IPS DF 6.9 (cell line): Measurements from ENCODE around the gene PRSS33.

Experiments
- DNase-seq: peaks from one replicate; pipeline ENCODE4 v3.0.0-alpha.2; 2013; ENCODE audit warnings: low read depth, low spot score
- H3K27ac ChIP-seq: one replicate; pipeline ENCODE4 v1.5.1; 2013; ENCODE audit warnings: low read length, control low read depth
- H3K27me3 ChIP-seq: 2 replicates; pipeline ENCODE4 v1.6.1; 2013; ENCODE audit warnings: mild to moderate bottlenecking, low read length; ENCODE audit not compliant: control insufficient read depth, insufficient read depth
- H3K36me3 ChIP-seq: 2 replicates; pipeline ENCODE4 v1.6.1; 2013; ENCODE audit warnings: low read length; ENCODE audit not compliant: control insufficient read depth, insufficient read depth
- H3K4me1 ChIP-seq: 2 replicates; pipeline ENCODE4 v1.6.1; 2013; ENCODE audit warnings: low read length; ENCODE audit not compliant: control insufficient read depth, insufficient read depth
- H3K4me3 ChIP-seq: 2 replicates; pipeline ENCODE4 v1.5.1; 2013; ENCODE audit warnings: mild to moderate bottlenecking, low read length
- H3K9me3 ChIP-seq: 2 replicates; pipeline ENCODE4 v1.6.1; 2013; ENCODE audit warnings: low read length, inconsistent platforms; ENCODE audit not compliant: control insufficient read depth, insufficient read depth
- WGBS: extraction: QIAGEN DNeasy Blood & Tissue Kit; methylation state at CpG from one replicate; pipeline ENCODE4 v1.1.7; 2013; ENCODE audit warnings: mixed read lengths, missing lambda C conversion rate; ENCODE audit not compliant: insufficient read length, insufficient coverage; 5-methylcytosine and 5-hydroxymethylcytosine counted together

The PRSS33 gene

DNA sequence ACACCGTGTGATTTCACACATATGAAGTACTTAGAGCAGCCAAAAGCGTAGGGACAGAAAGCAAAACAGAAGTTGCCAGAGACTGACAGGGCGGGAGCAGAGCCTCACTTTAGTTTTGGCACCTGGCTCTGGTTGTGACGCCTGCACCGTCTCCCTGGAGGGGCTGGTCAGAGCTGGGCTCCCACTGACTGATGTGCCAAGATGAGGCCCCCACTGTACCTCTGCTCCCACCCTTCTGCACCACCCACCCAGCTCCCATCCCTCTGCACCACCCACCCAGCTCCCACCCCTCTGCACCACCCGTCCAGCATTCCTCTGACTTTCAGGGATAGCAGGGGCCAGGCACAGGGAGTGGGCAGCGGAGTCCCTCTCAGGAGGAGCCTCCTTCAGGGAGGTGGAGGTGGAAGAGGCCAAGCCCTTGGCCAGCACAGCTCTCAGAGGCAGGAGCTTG lies 26.4 kb upstream of the PRSS33 start:
- Histone ChIP-seq H3K27ac (no peak overlapping the region), H3K27me3 (no peaks in the 10 kb centered on the region), H3K4me3 (no peak overlapping the region), H3K9me3 (no peaks in the 10 kb centered on the region), H3K4me1 (0 out of 2 replicates have a peak, but pooled peaks cover 2% of the 10 kb centered on the region), H3K36me3 (no peaks in the 10 kb centered on the region)
- no peak for DNase-seq
- WGBS = no CpG with 5 or more reads among the region's 7 CpGs

DNA sequence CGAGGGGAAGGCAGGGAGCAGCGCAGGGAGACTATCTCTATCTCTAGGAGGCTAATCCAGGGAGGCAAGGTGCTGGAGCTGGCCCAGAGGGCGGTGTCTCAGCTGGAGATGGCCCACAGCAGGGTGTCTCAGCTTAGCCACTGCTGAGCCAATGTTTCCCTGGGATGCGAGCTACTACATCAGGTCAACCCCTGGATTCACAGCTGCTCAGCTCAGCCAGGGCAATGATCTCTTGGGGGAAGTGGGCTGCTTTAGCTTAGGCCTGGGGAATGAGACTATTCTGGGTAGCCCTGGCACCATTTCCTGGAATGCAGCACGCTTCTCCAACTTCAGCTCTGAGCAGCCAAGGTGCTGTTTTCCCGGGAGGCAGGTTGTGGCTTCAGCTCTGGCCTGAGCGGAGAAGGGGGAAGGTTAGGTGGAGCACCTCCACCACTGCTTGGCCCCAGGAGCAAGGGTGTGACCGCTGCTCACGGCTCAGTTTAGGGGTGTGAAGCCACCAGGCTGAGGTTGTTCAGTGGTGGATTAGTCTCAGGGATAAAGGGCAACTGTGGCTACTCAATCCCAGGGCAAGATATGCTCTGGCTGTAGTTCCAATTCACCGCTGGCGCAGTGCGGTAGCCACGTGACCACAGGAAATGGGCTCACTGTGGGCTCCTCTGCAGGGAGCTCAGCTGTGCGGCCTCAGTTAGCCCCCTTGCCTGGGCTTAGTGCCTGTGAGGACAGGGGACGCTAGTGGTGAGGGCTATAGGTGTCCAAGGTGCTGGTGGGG lies 24.5 kb upstream of the PRSS33 start:
- no peak for DNase-seq
- Histone ChIP-seq H3K4me3 (no peak overlapping the region), H3K27ac (no peak overlapping the region), H3K4me1 (0 out of 2 replicates have a peak, but pooled peaks cover 2% of the 10 kb centered on the region), H3K27me3 (no peaks in the 10 kb centered on the region), H3K9me3 (no peaks in the 10 kb centered on the region), H3K36me3 (no peaks in the 10 kb centered on the region)
- no CpG with 5 or more reads among the region's 15 CpGs for WGBS

DNA sequence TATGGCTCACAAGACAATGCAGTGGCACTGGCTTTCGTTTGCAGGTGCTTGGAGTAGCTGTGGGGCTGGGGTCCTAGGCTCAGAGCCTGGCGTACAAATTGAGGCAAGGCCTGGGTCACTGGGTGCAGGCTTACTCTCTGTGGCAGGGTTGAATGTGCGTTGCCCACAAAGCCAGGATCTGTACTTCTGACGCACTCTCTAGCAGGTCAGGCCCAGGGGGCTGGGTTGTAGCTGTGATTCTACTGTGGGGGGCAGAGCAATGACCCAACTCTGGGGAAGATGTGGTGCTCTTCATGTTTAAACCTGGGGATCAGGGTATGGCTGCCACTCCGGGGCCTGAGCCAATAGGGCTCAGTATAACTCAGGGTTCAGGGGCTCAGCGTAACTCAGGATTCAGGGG lies 23.3 kb upstream of the PRSS33 start:
- Histone ChIP-seq H3K36me3 (no peaks in the 10 kb centered on the region), H3K27ac (no peak overlapping the region), H3K4me3 (no peak overlapping the region), H3K4me1 (0 out of 2 replicates have a peak, but pooled peaks cover 2% of the 10 kb centered on the region), H3K27me3 (no peaks in the 10 kb centered on the region), H3K9me3 (no peaks in the 10 kb centered on the region)
- DNase-seq = no peak
- no CpG with 5 or more reads among the region's 6 CpGs for WGBS

DNA sequence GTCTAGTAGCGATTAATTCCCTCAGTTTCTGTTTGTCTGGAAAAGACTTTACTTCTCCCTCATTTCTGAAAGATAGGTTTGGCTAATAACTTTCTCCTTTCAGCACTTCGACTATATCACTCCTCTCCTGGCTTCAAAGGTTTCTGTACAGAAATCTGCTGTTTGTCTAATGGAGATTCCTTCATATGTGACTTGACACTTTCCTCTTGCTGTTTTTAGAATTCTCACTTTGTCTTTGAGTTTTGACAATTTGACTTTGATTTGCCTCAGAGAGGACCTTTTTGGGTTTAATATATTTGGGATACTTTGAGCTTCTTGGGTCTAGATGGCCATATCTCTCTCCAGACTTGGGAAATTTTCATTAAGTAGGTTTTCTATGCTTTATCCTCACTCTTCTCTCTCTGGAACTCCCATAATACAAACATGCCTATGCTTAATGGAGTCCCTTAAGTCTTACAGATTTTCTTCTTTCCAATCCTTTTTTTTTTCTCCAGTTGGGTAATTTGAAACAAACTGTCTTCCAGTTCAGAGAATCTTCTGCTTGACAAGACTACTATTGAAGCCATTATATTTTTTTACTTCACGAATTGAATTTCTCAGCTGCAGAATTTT lies 21.9 kb upstream of the PRSS33 start:
- WGBS = no CpG with 5 or more reads among the region's 3 CpGs

DNA sequence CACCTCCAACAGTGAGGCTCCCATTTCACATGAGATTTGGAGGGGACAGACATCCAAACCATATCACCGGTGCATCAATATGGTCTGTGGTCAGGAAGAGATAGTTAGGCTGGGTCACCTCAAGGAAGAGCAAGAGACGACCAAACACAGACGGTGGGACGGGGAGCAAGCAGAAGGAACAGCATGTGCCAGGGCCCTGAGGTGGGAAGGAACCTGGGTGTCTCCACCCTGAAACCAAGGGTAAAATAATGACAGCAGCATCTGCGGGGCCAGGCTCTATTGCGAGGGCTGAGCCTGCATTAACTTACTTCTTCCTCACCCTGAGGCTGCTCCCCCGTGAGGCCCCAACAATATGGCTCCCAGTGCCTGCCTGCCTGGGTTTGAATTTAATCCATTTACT lies 20.8 kb upstream of the PRSS33 start:
- no CpG with 5 or more reads among the region's 7 CpGs for WGBS
- 0 out of 2 replicates have a peak, but pooled peaks cover 2% of the 10 kb centered on the region for H3K4me1 ChIP-seq
- no peaks in the 10 kb centered on the region for H3K27me3 ChIP-seq
- no peak for DNase-seq
- no peak overlapping the region for H3K27ac ChIP-seq
- H3K4me3 ChIP-seq = no peak overlapping the region
- no peaks in the 10 kb centered on the region for H3K9me3 ChIP-seq
- H3K36me3 ChIP-seq = no peaks in the 10 kb centered on the region

More for the DNA sequence above, 21.9 kb upstream of the PRSS33 start:
- Histone ChIP-seq H3K27ac (no peak overlapping the region), H3K4me3 (no peak overlapping the region), H3K4me1 (0 out of 2 replicates have a peak, but pooled peaks cover 2% of the 10 kb centered on the region), H3K9me3 (no peaks in the 10 kb centered on the region), H3K36me3 (no peaks in the 10 kb centered on the region), H3K27me3 (no peaks in the 10 kb centered on the region)
- DNase-seq = no peak

DNA sequence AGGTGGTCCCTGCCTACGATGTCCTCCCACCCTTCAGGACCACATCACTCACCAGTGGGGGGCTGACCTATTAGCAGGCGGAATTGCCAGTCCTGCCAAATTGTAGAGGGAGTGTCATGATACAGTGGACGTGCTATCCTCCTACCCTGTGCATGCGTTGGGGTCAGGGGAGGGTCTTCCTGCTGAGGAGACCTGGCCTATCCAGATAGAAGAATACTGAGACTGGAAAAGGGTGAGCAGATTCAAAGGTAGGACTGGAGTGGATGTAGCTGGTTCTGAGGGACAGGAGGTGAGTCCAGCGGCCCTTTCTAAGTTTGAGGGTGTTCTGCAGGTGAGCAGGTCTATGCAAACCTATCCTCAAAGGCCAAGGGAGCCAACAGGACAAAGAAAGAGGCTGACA lies 18.9 kb upstream of the PRSS33 start:
- no peaks in the 10 kb centered on the region for H3K27me3 ChIP-seq
- WGBS = no CpG with 5 or more reads among the region's 5 CpGs
- H3K36me3 ChIP-seq = no peaks in the 10 kb centered on the region
- DNase-seq = no peak
- no peak overlapping the region for H3K4me3 ChIP-seq
- H3K9me3 ChIP-seq = no peaks in the 10 kb centered on the region
- no peak overlapping the region for H3K27ac ChIP-seq
- no peaks in the 10 kb centered on the region for H3K4me1 ChIP-seq

DNA sequence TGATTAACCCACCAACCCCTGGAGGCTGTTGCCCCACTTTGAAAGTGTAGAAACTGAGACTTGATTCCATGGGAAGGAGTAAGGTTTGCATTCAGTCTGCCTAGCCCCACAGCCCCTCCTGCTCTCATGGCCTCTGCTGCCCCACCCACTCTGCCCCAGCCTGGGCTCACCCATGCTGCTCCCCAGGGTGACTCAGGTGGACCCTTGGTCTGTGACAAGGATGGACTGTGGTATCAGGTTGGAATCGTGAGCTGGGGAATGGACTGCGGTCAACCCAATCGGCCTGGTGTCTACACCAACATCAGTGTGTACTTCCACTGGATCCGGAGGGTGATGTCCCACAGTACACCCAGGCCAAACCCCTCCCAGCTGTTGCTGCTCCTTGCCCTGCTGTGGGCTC lies 17.4 kb upstream of the PRSS33 start:
- H3K27me3 ChIP-seq = no peaks in the 10 kb centered on the region
- H3K27ac ChIP-seq = no peak overlapping the region
- DNase-seq = no peak
- no peaks in the 10 kb centered on the region for H3K4me1 ChIP-seq
- no CpG with 5 or more reads among the region's 4 CpGs for WGBS
- no peak overlapping the region for H3K4me3 ChIP-seq
- no peaks in the 10 kb centered on the region for H3K9me3 ChIP-seq
- H3K36me3 ChIP-seq = no peaks in the 10 kb centered on the region

DNA sequence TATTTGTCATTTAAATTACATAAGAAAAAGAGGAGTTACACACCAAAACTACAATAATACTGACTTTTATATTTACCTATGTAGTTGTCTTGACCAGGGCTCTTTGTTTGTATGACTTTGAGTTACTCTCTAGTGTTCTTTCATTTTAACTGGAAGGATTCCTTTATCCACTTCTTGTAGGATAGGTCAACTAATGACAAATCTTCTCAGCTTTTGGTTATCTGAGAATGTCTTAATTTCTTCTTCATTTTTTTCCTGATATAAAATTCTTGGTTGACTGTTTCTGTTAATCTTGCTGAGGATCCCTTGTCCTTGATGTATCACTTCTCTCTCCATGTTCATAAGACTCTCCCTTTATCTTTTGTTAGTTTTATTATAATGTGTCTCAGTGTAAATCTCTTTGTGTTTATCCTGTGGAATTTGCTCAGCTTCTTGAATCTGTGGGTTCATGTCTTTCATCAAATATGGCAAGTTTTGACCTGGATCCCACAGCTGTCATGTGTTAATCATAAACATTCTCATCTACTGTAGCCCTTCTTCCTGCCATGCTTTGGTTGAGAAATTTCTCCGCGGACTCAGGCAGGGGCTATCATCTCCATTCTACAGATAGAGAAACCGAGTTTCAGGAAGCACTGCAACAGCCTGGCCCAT lies 16.3 kb upstream of the PRSS33 start:
- Histone ChIP-seq H3K4me3 (no peak overlapping the region), H3K27ac (no peak overlapping the region), H3K4me1 (no peaks in the 10 kb centered on the region), H3K36me3 (no peaks in the 10 kb centered on the region), H3K27me3 (no peaks in the 10 kb centered on the region), H3K9me3 (no peaks in the 10 kb centered on the region)
- no CpG with 5 or more reads among the region's 3 CpGs for WGBS
- DNase-seq = no peak

DNA sequence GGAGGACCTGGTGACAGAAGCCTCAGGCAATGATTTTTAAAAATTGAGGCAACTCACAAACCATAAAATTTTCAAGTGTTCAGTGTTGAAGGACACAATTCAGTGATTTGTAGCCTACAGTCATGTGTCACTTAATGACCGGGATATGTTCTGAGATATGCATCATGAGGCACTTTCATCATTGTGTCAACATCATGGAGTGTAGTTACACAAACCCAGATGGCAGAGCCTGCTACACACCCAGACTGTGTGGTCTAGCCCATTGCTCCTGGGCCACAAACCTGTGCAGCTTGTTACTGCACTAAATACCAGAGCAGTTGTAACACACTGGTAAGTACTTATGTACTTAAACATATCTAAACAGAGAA lies 12.5 kb upstream of the PRSS33 start:
- no peak overlapping the region for H3K4me3 ChIP-seq
- no CpG with 5 or more reads among the region's 1 CpG for WGBS
- H3K27me3 ChIP-seq = no peaks in the 10 kb centered on the region
- no peaks in the 10 kb centered on the region for H3K9me3 ChIP-seq
- no peaks in the 10 kb centered on the region for H3K36me3 ChIP-seq
- H3K27ac ChIP-seq = no peak overlapping the region
- H3K4me1 ChIP-seq = no peaks in the 10 kb centered on the region
- DNase-seq = no peak

DNA sequence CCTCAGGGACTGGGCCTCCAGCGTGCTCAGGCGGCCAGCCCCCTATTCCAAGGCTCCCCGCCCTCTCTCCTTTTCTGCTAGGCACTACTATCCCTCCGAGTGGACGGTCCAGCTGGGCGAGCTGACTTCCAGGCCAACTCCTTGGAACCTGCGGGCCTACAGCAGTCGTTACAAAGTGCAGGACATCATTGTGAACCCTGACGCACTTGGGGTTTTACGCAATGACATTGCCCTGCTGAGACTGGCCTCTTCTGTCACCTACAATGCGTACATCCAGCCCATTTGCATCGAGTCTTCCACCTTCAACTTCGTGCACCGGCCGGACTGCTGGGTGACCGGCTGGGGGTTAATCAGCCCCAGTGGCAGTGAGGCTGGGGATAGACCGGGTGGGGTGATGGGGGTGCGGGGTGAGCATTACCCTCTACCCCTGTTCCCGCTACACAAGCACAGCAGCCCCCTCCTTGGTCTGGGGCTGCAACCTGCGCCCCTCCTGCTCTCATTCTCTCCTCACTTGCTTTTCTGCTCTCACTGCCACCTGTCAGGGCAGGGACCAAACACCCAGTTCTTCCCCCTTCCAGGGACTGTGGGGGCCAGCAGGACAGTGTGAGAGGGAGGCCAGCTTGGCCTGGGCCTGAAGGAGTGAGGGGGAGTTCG lies 12.0 kb upstream of the PRSS33 start:
- WGBS = no CpG with 5 or more reads among the region's 21 CpGs
- H3K27ac ChIP-seq = no peak overlapping the region
- DNase-seq = no peak

More for the DNA sequence above, 12.0 kb upstream of the PRSS33 start:
- no peaks in the 10 kb centered on the region for H3K27me3 ChIP-seq
- no peaks in the 10 kb centered on the region for H3K36me3 ChIP-seq
- no peaks in the 10 kb centered on the region for H3K9me3 ChIP-seq
- H3K4me1 ChIP-seq = no peaks in the 10 kb centered on the region
- H3K4me3 ChIP-seq = no peak overlapping the region
